HG02970 (cell line): ENCODE measurements around the gene ZNF474.

Source experiments
- ATAC-seq: cut with Tn5 transposase; IDR thresholded peaks from one replicate; pipeline ENCODE4 v1.9.1; 2021; ENCODE audit warnings: mild to moderate bottlenecking, moderate library complexity, moderate number of reproducible peaks; ENCODE audit not compliant: unreplicated experiment, low FRiP score

Gene ZNF474

DNA sequence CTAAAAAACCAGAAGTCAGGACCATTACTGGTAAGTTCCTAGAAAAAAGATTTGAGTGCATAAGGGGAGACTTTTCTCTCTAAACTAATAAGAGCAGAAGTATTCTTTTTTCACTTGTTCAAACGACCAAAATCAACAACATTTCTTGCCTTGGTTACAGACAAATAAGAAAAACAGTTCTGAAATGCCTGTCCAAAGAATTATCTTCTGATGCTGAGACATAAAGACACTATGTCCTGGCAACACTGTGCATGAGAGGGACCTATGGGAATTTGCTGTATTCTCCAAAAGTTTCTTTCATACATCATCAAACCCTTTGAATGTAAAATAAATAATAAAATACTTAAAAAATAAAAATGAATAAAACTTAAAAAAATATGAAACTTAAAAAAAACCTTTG is 50.4 kb downstream of the ZNF474 start:
- ATAC-seq: no peak

DNA sequence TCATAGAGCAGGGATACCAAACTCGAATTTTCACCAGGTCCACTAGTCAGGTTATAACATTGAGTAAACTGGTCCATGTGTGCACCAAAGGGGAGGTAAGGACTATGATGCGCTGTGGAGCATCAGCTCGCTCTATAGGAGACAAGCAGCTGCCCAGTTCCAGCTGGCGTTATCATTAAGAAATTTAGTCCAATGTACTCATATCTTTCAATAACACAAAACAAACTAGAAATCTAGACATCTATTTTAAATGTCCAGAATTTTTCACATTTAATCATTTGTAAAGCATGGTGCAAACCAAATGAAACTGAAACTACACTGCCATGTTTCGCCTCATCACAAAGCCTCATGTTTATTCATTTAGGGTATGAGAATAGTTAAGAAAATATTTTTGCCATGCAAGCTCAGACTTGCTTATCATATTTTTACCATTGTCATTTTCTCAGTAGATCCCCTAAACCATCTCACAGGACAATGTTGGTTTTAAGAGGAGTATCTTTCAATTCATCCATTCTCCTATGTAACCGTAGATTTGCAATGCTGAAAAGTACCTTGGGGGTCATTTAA is 50.9 kb downstream of the ZNF474 start:
- ATAC-seq: no peak

DNA sequence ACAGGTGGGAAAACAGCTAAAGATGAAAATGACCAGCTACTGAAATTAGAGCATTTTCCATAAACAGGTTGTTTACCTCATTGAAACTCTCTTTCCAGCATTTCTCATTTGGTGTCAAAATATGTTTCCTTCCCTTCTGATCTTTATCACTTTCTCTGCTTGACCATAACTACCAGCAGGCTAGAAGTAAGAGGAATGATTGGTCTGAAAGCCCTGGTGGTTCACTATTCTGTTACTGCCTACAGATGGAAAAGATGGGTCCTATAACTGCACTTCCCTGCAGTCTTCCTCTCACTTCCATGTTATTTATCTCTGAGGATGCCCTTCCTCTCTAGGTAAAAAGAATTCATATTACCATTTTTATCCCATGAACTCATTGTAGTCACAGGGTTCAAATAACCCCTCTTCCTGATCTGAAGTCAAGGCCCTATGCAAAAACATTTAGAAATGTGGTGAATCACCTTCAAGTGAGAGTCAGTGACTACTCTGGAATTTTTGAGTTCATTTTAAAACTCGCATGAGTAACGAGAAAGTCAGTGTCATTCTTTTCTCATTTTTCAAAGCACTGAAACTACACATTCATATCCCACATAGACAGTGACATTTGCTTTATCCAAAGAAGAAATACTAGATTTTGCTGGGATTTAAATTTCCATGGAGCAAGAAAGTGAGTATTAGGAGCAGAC is 51.7 kb downstream of the ZNF474 start:
- no peak for ATAC-seq

DNA sequence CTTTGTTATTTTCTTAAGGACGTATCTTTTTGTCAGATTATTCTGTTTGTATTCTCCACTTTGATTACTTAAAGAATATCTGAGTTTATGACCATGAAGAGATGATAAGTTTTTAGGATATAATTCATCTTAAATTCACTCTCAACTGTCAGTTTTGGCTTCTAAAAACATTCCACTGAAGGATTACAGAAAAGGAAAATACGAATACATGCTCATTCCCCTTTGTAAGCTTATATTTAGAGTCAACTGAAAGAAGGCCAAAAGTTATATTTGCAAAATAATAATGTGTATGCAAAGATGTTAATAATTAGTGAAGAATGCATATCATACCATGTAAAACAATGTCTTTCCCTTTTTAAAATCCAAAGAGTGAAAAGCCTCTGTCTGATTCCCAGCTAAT is 52.5 kb downstream of the ZNF474 start:
- no peak for ATAC-seq

DNA sequence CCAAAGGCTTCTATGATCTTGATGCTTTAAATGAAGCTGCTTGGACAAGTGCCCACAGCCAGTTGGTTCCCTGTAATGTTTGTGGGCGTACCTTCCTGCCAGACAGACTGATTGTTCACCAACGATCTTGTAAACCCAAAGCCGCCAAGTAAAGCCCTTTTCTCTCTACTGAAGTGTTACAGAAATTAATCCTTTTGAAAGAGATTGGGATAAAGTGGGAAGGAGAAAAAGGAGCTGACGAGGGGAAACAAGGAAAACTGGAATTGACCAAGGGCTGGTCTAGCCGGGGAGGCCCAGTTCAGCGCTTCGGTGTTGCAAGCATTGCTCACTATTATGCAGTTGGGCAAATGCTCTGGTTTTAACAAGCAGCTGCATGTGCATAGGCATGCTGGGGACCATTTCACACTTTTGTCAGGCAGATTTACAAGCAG is 53.2 kb downstream of the ZNF474 start:
- ATAC-seq: no peak

DNA sequence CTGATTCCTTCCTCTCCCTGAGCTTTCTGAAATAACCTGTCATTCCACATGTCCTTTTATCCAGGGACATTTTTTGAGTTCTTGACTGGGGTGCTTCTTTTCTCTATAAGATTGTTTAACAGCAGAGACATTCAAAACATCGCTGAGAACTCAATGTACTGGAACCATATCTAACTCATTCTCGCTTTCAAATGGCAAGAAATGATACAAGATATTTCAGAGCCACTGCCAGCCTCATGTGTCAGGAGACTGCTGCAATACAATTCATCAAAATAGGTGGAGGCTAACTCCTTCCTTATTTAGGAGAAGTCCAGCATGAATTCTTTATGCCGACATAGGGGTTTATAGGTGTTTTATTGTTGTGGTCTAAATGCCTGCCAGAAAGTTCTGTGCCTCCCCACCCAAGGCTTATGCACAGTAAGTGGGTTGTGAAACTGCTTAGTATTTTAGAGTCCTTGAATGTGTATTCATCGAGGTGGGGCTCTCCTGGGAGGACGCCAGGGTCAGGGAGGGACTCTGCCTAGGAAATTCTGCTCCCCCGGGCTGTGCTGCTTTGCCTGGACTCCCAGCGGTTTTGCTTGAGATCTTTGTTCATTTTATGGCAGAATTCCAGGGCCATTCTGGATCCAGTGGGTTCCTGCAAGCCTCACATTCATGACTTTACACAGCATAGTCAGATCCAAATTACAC is 53.9 kb downstream of the ZNF474 start:
- ATAC-seq: no peak

DNA sequence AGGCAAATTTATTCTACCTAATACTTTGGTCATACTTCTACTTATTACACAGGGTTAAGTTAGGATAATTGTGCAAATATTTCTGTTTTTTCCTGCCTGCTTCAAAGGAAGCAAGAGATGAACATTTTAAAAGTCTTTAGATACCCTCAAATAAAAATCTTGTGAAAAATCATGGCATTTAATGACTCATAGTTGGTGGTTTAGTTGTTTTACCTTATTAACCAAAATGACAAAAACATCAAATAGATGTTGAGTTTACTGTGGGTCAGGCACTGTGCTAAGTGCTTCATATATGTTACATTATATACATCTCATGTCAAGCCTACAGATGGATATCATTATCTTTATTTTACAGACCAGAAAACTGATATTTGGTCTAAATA is 54.4 kb downstream of the ZNF474 start:
- no peak for ATAC-seq

DNA sequence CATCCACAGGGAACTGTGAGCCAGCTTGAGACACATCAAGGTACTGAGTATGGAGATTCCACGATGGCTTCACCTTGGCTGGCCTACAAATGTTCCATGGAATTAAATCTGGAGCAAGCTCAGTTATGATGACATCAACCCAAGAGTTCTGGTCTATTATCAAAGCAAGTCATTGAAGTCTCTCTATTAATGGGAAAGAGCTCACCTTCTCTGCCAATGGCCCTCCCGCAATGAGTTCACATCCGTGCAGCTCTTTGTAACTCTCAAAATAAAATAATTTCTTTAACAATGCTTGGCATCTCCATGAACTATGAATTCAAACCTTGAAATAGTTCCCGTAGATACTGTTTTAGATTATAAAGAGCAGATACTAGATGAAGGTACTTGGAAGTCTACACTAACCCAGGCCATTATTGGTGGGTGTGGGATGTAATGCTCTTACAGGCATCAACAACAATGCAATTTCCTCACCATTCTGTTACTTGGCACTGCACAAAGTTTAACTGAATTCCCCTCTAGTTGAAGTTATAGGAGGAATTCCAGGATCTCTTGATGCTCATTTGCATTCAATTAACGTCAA is 55.4 kb downstream of the ZNF474 start:
- no peak for ATAC-seq

DNA sequence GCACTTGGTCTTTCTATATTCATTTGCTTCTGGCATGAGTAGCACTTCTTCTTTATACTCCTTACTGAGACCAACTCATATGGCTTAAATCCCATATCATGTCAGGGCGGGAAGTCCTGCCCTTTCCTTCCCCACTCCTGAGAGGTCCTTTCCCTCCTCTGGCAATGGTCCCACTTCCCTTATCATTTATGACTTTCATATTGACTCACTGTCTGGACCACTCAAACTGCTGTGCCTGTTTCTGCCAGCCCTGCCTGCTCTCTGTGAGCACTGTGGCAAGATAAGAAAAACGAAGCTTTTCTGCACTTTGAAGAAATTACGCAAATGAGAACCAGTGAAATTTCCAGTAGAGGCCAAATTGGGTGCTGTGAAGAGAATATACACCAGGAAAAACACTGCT is 58.1 kb downstream of the ZNF474 start:
- no peak for ATAC-seq

DNA sequence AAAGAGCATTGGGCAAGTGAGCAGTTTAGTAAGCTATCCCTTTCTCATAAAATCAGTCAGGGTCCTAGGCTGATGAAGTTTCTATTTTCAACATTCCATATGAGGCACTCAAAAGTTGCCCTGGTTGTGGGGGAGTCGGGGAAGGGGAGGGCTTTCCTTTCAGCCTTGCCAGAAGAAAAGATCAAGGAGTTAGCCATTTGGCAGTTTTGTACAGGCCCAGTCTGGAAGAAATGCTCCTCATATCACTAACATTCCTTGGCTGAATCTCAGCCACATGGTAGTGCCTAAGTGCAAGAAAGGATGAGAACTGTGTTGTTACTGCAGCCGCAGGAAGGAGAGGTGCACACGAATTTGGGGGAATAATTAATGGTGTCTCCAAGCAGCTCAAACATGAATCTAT is 60.8 kb downstream of the ZNF474 start:
- ATAC-seq: no peak

DNA sequence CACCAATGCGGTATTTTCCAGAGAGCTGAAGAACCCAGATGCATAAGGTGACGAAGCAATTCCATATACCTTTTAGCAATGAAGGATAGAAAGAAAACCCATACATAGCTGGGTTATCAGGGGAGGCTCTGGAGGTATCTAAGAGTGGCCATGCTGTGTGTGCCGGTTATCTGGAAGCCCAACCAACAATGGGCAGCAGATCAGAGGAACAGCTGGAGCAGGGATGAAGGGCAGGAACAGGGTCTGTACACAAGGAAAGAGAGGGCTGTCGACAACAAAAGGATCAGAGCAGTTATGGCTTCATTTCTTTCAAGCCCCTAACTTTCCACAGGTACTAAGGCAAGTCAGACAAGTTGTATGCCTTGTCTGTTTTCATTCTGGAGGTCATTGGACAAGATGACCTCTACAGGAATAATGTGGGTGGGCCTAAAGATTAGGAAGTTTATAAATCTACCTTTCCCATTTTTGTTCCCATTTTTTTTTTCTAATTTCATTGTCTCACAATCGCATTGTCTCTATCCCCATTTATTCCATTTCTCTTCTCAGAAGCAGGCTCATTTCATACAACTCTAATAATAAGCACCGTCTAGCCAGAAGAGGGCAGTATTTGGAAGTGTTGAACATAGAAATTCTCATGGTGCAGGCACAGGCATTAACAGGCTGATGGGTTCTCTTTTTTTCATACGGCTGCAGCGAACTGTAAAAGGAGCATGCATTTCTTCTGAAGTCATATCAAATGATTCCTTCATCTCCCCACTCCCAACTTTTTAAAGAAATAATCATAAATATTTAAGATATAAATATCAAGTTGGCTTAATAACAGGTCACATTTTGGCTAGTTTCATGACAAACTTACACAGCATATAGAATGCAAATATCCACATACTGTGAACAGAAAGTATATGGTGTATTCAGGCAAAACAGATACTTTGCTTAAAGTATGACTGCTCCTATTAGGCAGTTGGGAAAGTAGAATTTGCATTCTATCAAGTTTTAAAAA is 63.5 kb downstream of the ZNF474 start:
- peak; percentile 59 for ATAC-seq

DNA sequence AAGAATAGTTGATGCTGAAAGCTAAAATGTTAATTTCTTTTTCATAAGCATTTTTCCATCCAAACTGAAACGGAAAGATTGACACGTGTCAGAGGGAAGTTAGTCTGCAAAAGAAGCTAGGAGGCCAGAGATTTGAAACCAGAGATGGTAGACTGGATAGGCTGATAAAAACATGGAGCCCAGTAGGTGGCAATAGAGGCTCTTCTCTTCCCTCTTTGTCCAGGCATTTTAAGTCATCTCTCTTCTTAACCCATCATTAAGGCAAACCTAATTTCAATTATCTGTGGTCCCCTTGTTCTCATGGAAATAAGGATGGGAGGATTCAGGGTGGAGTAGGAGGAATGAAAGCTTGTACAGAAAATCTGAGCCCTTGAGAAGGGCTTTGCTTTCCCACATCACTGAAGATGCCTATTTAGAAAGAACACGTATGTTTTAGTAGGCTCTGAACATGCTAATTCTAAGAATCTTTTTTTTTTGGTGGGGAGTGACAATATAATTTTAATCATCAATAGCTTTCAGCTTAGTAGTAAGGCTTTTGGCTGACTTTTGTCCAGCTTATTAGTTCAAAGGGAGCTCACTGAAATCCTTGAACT is 66.6 kb downstream of the ZNF474 start:
- no peak for ATAC-seq

DNA sequence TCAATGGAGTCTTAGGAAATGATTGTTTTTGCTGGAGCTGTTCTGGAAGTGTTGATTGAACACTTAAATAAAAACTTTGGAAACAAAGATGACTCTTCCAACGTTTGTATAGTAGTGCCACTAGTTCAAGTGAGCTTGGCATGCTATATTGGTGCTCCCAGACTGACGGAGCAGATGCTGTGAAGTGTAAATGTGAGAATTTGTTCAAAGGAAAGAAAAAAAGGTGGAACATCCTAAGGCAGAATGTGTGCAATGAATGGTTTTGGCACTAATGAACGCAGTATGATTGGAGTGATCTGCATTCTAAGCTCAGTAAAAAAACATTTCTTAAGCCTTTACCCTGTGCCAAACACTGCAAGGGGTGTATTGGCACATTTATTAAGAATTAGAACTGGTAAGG is 69.8 kb downstream of the ZNF474 start:
- ATAC-seq: no peak

DNA sequence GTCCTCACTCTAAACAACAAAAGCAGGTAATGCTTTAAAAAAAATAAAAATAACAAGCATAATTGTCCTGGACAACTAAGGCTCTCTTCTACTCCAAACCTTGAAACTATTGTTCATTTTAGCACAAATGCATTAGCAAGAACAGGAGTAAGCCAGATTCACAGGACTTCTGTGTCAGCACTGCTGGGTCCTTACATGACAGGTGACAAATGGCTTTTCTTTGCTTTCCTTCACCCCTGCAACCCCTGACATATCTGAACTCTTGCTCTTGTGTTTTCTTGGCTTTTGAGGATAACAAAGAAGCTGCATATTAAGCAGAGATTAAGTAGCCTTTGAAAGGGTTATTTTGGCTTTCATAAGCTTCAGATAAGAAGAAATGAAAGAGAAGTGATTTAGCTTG is 71.1 kb downstream of the ZNF474 start:
- no peak for ATAC-seq

DNA sequence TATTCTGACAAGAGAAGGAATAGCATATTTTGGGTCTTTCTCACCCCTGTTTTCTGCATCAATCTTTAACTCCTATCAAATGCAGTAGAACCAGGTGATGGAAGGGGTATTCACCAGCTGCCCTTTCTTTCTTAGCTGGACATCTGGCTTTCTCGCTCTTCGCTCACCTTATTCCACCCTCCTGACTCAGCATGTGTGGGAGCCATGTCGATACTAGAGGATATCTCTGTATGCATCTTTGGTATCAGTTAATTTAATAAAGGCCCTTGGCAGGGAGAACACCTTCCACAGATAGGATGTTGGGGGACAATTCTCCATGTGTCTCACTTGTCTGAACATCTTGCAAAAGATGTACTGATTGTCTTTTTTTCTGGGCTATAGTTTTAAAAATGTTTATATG is 71.5 kb downstream of the ZNF474 start:
- ATAC-seq: no peak

DNA sequence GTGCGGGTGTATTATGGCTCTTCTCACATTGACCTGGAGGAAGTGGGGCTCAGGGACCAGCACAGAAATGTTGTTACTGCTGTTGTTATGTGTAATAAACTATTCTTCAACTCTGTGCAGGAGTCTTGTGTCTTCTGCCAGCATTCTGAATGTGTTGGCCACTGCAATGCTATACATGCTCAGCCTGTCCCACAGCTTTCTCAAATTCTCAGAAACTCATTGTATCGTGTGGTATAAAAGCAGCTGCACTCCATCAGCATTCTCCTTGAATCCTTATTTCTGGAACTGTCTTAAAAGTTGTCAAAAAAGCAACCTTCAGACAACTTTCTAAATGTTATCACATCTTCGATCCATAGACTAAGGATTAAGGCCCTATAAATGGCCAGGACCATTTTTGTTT is 72.0 kb downstream of the ZNF474 start:
- no peak for ATAC-seq

DNA sequence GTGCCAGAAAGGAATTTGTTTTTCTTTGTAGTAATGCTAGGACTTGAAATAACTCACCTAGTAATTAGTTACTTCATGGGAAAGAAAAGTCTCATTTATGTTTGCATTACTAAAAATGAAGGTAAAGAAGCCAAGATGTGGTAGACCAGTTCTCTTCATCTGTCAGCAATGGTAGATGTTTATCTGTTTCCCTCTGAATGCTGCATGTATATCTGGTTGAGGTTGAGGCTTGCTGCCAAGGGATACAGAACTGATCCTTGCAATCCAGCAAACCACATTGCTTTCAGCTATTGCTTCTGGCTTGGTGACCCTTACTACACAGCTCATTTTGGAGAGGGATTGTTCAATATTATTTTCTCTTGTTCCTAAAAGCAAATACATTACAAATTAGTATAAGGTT is 73.6 kb downstream of the ZNF474 start:
- ATAC-seq: no peak
